SH-SY5Y (cell line): ENCODE data around the gene PRKRA.
A peak's percentile ranks its signal among the peaks of the same experiment; 100 is the strongest.

ENCODE experiments used
- GATA2 ChIP-seq: IDR thresholded peaks from 2 replicates; pipeline ENCODE4 v1.6.1; 2011; ENCODE audit warnings: mild to moderate bottlenecking, low read depth, low read length
- GATA3 ChIP-seq: IDR thresholded peaks from 2 replicates; pipeline ENCODE4 v1.6.1; 2011; ENCODE audit warnings: low read depth, mild to moderate bottlenecking, low read length, moderate library complexity

The PRKRA gene

DNA sequence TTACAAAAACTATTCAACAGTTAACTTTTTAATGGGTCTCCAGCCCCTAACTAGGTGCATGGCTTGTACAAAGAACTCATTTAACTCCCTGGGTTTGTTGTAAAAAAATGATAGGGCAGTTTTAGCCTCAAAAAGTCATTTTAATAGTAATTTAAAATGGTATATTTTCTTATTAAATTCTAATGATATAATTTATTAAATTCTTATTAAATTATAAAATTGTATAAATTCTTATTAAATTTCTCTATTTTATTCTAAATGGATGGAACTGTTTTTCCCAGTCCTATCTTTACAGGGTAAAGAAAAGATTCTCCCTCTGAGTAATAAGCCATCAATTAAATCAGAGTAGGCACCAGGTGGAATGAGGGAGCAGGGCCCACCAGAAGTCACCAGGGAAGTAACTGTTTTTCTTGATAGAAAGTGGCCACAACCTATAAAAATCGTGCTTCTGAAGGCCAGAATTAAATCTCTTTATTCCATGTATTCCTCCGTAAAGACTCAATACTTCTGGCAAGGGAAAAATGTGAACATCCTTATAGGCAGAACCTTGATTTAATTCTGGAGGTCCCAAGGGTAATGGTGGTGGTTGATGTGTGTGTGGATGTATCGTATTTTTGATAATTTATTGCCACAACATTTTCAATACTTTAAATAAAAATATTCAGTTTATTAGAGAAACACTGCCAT, 26.6 kb upstream of the PRKRA start:
- TF ChIP-seq GATA2 (no peak), GATA3 (no peak)

DNA sequence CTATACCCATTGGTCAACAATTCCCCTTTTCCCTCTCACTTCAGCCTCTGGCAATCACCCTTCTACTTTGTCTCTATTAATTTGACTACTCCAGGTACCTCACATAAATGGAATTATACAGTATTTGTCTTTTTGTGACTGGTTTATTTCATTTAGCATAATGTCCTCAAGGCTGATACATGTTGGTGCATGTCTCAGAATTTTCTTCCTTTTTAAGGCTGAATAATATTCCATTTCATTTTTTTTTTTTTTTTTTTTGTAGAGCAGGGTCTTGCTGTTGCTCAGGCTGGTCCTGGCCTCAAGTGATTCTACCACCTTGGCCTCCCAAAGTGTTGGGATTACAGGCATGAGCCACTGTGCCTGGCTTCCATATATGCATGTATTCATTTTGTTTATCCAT, 25.5 kb upstream of the PRKRA start:
- TF ChIP-seq GATA3 (no peak), GATA2 (no peak)

DNA sequence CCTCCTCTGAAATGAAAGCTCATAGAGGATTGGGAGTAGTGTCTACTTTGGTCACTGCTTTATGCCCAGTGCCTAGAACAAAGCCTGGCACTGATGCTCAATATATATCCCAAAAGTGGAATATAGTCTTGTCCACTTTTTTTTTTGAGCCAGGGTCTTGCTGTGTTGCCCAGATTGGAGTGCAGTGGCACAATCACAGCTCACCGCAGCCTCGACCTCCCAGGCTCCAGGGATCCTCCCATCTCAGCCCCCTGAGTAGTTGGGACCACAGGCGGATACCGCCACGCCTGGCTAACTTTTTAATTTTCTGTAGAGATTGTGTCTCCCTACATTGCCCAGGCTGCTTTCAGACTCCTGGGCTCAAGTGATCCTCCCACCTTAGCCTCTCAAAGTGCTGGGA, 23.6 kb upstream of the PRKRA start:
- no peak for TF ChIP-seq GATA2
- no peak for TF ChIP-seq GATA3

- no peak for TF ChIP-seq GATA2
- no peak for TF ChIP-seq GATA3
Measured at GRCh38 chr2:178473931-178474330, 23.0 kb upstream of the PRKRA start.

- TF ChIP-seq GATA2 (peak; percentile 35), GATA3 (no peak)
Measured at GRCh38 chr2:178473373-178473772, 22.4 kb upstream of the PRKRA start.

GRCh38 chr2:178469219-178469849, 18.4 kb upstream of the PRKRA start:
- TF ChIP-seq GATA2 (no peak), GATA3 (no peak)

- TF ChIP-seq GATA2 (no peak), GATA3 (no peak)
Measured at GRCh38 chr2:178457390-178457886, 6.5 kb upstream of the PRKRA start.

GRCh38 chr2:178455947-178456346, 5.0 kb upstream of the PRKRA start:
- no peak for TF ChIP-seq GATA3
- no peak for TF ChIP-seq GATA2

DNA sequence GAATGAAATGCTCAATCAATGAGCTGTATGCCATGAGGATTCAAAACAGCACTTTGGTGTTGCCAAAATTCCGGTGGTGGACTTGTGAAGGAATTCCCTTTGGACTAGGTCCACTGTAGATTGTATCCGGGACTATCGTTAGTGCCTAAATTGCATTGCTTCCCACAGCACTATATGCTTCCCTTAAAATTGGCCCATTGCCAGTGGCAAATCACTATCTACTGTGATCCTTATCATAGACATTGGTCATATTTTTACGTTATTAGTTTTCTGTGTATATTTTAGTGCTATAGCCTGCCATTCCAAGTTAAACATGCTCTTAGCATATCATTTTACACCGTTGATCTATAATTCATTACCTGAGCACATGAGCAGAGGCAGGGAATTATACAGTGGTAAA, 1.9 kb upstream of the PRKRA start:
- TF ChIP-seq GATA2 (no peak), GATA3 (no peak)

DNA sequence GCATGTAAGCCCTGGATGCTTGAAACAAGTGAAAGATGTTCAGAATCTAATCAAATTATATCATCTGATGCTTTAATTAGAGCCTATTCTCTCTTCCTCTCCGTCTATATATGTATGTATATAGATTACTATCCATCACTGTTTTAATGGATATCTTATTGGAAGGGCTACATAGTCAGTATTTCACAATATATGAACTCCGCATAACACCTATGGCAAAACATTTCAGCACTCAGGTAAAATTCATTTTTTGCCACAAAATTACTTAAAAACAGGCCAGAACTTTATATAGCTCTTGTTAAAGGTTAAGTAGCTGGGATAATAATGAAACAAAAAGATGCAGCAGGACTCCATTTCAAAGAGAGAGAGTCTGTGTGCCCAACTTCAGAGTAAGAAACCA, 1.4 kb upstream of the PRKRA start:
- TF ChIP-seq GATA3 (no peak), GATA2 (no peak)

GRCh38 chr2:178450524-178450773, 526 bp downstream of the PRKRA start:
- TF ChIP-seq GATA3 (no peak), GATA2 (no peak)

DNA sequence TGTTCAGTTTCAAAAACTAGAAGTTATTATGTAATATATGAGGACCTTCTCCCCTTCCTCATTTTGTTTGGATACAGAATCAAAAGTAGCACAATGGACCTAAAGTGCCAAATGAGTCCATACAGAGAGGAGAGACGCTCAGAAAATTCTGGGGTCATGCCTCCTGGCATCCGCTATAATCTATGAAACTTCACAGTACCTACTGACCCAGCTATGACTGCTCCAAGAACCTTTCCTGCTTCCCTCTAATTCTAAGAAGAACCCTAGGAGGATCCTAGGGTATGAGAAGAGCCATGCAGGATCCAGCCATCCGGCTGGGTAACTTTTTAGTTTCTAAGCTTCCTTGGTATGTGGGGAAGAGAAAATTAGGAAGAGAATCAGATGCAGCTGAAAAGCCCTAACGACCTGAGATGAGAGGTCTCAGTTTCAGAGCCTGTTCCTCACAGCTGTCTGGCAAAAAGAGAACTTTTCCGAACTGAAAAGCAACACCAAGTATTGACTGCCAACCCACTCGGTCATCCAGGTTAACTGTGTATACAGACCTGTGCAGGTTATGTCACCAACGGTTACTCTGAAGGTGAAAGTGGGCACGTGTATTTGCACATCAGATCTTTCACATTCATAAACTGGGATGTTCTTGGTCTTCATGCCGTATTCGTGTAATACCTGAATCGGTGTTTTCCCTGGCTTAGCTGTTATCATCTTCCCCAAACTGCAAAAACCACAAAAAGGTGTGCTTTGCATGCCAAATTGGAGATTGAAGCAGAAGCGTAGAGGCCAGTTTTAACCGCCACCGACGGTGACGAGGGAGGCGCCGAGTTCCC, 1.1 kb downstream of the PRKRA start:
- TF ChIP-seq GATA2 (no peak), GATA3 (no peak)

DNA sequence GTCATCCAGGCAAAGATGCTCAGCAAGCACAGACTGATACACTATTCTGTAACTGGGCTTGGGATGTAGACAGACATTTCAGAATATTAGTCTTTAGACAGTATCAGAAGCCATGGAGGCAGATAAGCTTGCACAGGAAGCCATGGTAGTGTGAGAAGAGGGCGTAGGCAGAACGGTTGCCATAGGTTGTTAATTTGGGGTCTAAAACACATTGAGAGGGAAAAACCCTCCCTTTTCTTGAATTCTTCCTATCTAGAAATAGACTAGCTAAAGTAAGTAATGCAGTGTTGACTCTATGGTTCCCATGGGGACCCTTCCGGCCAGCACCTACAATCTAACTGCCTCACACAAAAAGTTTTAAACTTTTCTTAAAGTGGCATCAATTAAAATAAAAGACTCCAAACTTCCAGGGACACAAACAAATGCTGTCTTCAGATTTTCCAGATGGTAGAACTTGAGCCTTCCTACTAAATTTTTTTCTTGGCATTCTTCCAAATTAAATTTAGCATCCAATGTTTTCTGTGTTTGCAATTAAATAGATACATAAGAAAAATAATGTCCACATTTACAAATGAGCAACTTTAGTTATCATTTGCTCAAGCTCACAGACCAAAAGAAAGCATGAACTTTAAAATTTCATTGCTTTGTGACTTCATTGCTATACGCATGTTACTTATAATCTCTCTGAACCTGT, 1.9 kb downstream of the PRKRA start:
- TF ChIP-seq GATA2 (no peak), GATA3 (no peak)

- TF ChIP-seq GATA3, result no peak
- TF ChIP-seq GATA2, result no peak
Measured at GRCh38 chr2:178441426-178441825, 9.5 kb downstream of the PRKRA start.
